HCT116 (cell line): ENCODE measurements around the gene DDX60. TPM values are rescaled to one million over a fixed set of nuclear protein-coding genes. Genes with fewer than 3 reads are reported as not detected.

Experiments used
- ATAC-seq: fragments of 200-7000 bp; cut with Tn5 transposase; 2 replicates; pipeline ENCODE4 v1.9.1; 2020; ENCODE audit warnings: mild to moderate bottlenecking, moderate library complexity
- BruUV-seq: library from RNA; stranded (reverse); fragments of 400-500 nt; replicated peaks from 2 replicates; lab custom pipeline; 2021; lab: Mats Ljungman, UMichigan
- CTCF ChIA-PET: fragments of 300-600 bp; sonication (Branson Sonifier 250); formaldehyde crosslinking; loops from one replicate; lab custom pipeline; 2021; ENCODE audit warnings: antibody characterized with exemption; lab: Charles Lee
- POLR2A ChIA-PET: fragments of 300-600, 350-600 bp; sonication (Branson Sonifier 250); formaldehyde crosslinking; loops from one replicate; lab custom pipeline; 2021; ENCODE audit warnings: antibody characterized with exemption; lab: Charles Lee
- RAD21 ChIA-PET, 2 experiments: fragments of 300-600 bp; sonication (Branson Sonifier 250); formaldehyde crosslinking; loops; one replicate each; lab custom pipeline; 2023; ENCODE audit warnings: low total read pairs in 2 of 2; ENCODE audit not compliant: uncharacterized antibody in 2 of 2, unreplicated experiment in 2 of 2, low non-redundant PET in 1 of 2; lab: Charles Lee
- DNase-seq: peaks from one replicate; pipeline ENCODE4 v3.0.0-alpha.2; 2010; ENCODE audit warnings: low read depth, low spot score
- H2AFZ ChIP-seq: fragments of 200-600 bp; shearing (Covaris generic), sonication (generic); 2 replicates; pipeline ENCODE4 v1.6.1; 2017; ENCODE audit warnings: low read depth, mixed run types, mixed read lengths, antibody characterized with exemption, low read length; ENCODE audit not compliant: poor library complexity, severe bottlenecking
- H3K27ac ChIP-seq: 2 replicates; pipeline ENCODE4 v1.5.1; 2012; ENCODE audit warnings: low read depth, low read length
- H3K27me3 ChIP-seq: fragments of 200-600 bp; sonication (generic); 2 replicates; pipeline ENCODE4 v1.6.1; 2016; ENCODE audit warnings: mixed run types, low read length, mixed read lengths; ENCODE audit not compliant: insufficient read depth
- H3K36me3 ChIP-seq, 2 experiments: fragments of 200-500 bp in 1 of 2; fragments of 200-600 bp in 1 of 2; sonication (Bioruptor generic) in 1 of 2; sonication (generic) in 1 of 2; 2 replicates each; pipeline versions ENCODE4 v1.5.1 to v1.6.1; 2014 to 2016; ENCODE audit warnings: low read length in 2 of 2, inconsistent platforms in 1 of 2, mixed read lengths in 1 of 2, mixed run types in 1 of 2; ENCODE audit not compliant: insufficient read depth in 2 of 2, control insufficient read depth in 1 of 2
- H3K4me1 ChIP-seq, 2 experiments: fragments of 200-600 bp in 1 of 2; sonication (generic) in 1 of 2; 2 replicates each; pipeline versions ENCODE4 v1.5.1 to v1.6.1; 2012 to 2017; ENCODE audit warnings: low read length in 2 of 2, inconsistent platforms in 1 of 2, mild to moderate bottlenecking in 1 of 2, mixed read lengths in 1 of 2, mixed run types in 1 of 2, moderate library complexity in 1 of 2; ENCODE audit not compliant: insufficient read depth in 2 of 2, control insufficient read depth in 1 of 2
- H3K4me2 ChIP-seq: fragments of 200-600 bp; sonication (generic); 2 replicates; pipeline ENCODE4 v1.6.1; 2017; ENCODE audit warnings: mixed run types, low read length, mixed read lengths
- H3K4me3 ChIP-seq, 2 experiments: fragments of 200-600 bp in 1 of 2; sonication (generic) in 1 of 2; replicated peaks in 1 of 2; 2 replicates each; pipeline ENCODE4 v1.5.1; 2011 to 2016; ENCODE audit warnings: low read length in 2 of 2, control low read depth in 1 of 2, low read depth in 1 of 2, mild to moderate bottlenecking in 1 of 2, mixed read lengths in 1 of 2, mixed run types in 1 of 2
- H3K79me2 ChIP-seq: fragments of 200-600 bp; sonication (generic); 2 replicates; pipeline ENCODE4 v1.6.1; 2017; ENCODE audit warnings: mild to moderate bottlenecking, mixed run types, low read length, moderate library complexity, mixed read lengths; ENCODE audit not compliant: insufficient read depth
- H3K9ac ChIP-seq: fragments of 200-600 bp; sonication (generic); 2 replicates; pipeline ENCODE4 v1.6.1; 2016; ENCODE audit warnings: low read length, mixed read lengths
- H3K9me2 ChIP-seq: fragments of 200-600 bp; sonication (generic), shearing (Covaris generic); 2 replicates; pipeline ENCODE4 v1.6.1; 2017; ENCODE audit warnings: mixed run types, mild to moderate bottlenecking, moderate library complexity; ENCODE audit not compliant: insufficient read depth
- H3K9me3 ChIP-seq, 2 experiments: fragments of 200-500 bp in 1 of 2; fragments of 200-600 bp in 1 of 2; sonication (Bioruptor generic) in 1 of 2; sonication (generic) in 1 of 2; 2 replicates each; pipeline ENCODE4 v1.6.1; 2014 to 2017; ENCODE audit warnings: low read length in 2 of 2, mixed read lengths in 2 of 2, inconsistent platforms in 1 of 2, low read depth in 1 of 2, mild to moderate bottlenecking in 1 of 2, mixed run types in 1 of 2, moderate library complexity in 1 of 2; ENCODE audit not compliant: control insufficient read depth in 1 of 2, insufficient read depth in 1 of 2
- H4K20me1 ChIP-seq: fragments of 200-600 bp; sonication (generic), shearing (Covaris generic); 2 replicates; pipeline ENCODE4 v1.6.1; 2017; ENCODE audit warnings: mixed run types, mild to moderate bottlenecking, moderate library complexity; ENCODE audit not compliant: insufficient read depth
- CEBPB ChIP-seq: IDR thresholded peaks from 2 replicates; pipeline ENCODE4 v1.6.1; 2012; ENCODE audit warnings: low read depth
- ELF1 ChIP-seq: IDR thresholded peaks from 2 replicates; pipeline ENCODE4 v1.6.1; 2012; ENCODE audit warnings: low read depth, borderline replicate concordance
- EZH2 ChIP-seq: fragments of 200-600 bp; sonication (generic); IDR thresholded peaks from 2 replicates; pipeline ENCODE4 v1.6.1; 2017; ENCODE audit warnings: antibody characterized with exemption, mixed run types
- EZH2phosphoT487 ChIP-seq: fragments of 200-600 bp; IDR thresholded peaks from 2 replicates; pipeline ENCODE4 v1.6.1; 2018; ENCODE audit warnings: antibody characterized with exemption, borderline replicate concordance
- FOSL1 ChIP-seq: IDR thresholded peaks from 2 replicates; pipeline ENCODE4 v1.6.1; 2012; ENCODE audit warnings: low read depth
- POLR2A ChIP-seq: IDR thresholded peaks from 2 replicates; pipeline ENCODE4 v1.7.0; 2011; ENCODE audit warnings: borderline replicate concordance; ENCODE audit not compliant: insufficient read depth, insufficient read length; ENCODE audit errors: extremely low read depth
- POLR2AphosphoS5 ChIP-seq: IDR thresholded peaks from 2 replicates; pipeline ENCODE4 v1.6.1; 2011; ENCODE audit warnings: mild to moderate bottlenecking, low read depth, low read length, moderate library complexity
- SIN3A ChIP-seq: IDR thresholded peaks from 2 replicates; pipeline ENCODE4 v1.6.1; 2012; ENCODE audit warnings: low read depth
- SP1 ChIP-seq: IDR thresholded peaks from 2 replicates; pipeline ENCODE4 v1.6.1; 2012; ENCODE audit warnings: low read depth
- YY1 ChIP-seq: IDR thresholded peaks from 2 replicates; pipeline ENCODE4 v1.6.1; 2011; ENCODE audit warnings: low read length, low read depth, moderate library complexity, mild to moderate bottlenecking; ENCODE audit not compliant: insufficient replicate concordance; ENCODE audit errors: extremely low read depth
- ZFX ChIP-seq: fragments of 450-650 bp; IDR thresholded peaks from 2 replicates; pipeline ENCODE4 v1.6.1; 2017
- ZNF274 ChIP-seq: fragments of 200-500 bp; sonication (Bioruptor generic); IDR thresholded peaks from 2 replicates; pipeline ENCODE4 v1.6.1; 2014; ENCODE audit warnings: mild to moderate bottlenecking, low read depth, low read length, inconsistent platforms
- intact Hi-C: fragments of 100-400 bp; cut with micrococcal nuclease; formaldehyde crosslinking; loops from 2 replicates; pipeline ENCODE4 v1.10.0; 2022
- total RNA-seq: library from RNA; stranded (reverse); gene quantifications from one replicate; pipeline ENCODE4 v1.2.1, GENCODE V29; 2021; ENCODE audit not compliant: unreplicated experiment
- TF ChIP-seq, protein P1 (sequence below): IDR thresholded peaks from 2 replicates; pipeline ENCODE4 v1.6.1; 2012
- TF ChIP-seq, protein P2 (sequence below): IDR thresholded peaks from 2 replicates; pipeline ENCODE4 v1.6.1; 2011; ENCODE audit warnings: mild to moderate bottlenecking, low read length, moderate library complexity; ENCODE audit not compliant: insufficient replicate concordance; ENCODE audit errors: extremely low read depth
- TF ChIP-seq, protein P3 (sequence below): IDR thresholded peaks from 2 replicates; pipeline ENCODE4 v1.6.1; 2012
- TF ChIP-seq, protein P4 (sequence below): IDR thresholded peaks from 2 replicates; pipeline ENCODE4 v1.6.1; 2012; ENCODE audit warnings: low read depth

The DDX60 gene
- total RNA-seq, 1 experiment from 2014 or later = 6.5 TPM

DNA sequence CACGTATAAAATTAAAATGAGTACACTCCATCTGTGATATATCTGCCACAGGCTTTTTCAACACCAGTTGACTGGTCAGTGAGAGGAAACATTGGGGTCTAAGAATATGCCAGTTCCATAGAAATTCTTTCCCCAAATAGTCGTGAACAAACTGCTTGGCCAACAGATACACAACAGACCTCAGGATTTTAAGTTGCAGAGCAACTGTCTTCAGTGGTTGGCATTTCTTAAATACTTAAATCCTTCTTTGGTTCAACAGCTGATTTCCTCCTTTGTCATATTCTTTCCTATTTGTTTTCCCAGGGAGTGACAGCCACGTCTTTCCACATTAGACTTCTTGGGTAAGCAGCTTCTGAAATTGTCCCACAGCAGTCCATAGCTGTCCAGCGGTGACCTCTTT is 7.0 kb upstream of the DDX60 start:
- Histone ChIP-seq H3K79me2 (no peaks in the 10 kb centered on the region), H3K9me3 (no peaks in the 10 kb centered on the region), H3K36me3 (no peaks in the 10 kb centered on the region; a peak in 1 of 4 replicates), H3K4me1 (no peaks in the 10 kb centered on the region), H2AFZ (no peak overlapping the region), H3K9me2 (no peaks in the 10 kb centered on the region), H3K4me3 (no peak overlapping the region), H3K27me3 (no peaks in the 10 kb centered on the region), H3K4me2 (no peak overlapping the region), H3K9ac (no peak overlapping the region), H3K27ac (no peak overlapping the region), H4K20me1 (no peaks in the 10 kb centered on the region)
- ChIA-PET CTCF (no interaction called here), RAD21 (no interaction called here), POLR2A (no interaction called here)
- BruUV-seq = no TSS peak
- TF ChIP-seq ZFX (no peak), POLR2AphosphoS5 (no peak), ZNF274 (no peak), CEBPB (no peak), EZH2phosphoT487 (no peak), EZH2 (no peak), FOSL1 (no peak), ELF1 (no peak), YY1 (no peak), SIN3A (no peak), POLR2A (no peak), SP1 (no peak)
- TF ChIP-seq, protein P1, sequence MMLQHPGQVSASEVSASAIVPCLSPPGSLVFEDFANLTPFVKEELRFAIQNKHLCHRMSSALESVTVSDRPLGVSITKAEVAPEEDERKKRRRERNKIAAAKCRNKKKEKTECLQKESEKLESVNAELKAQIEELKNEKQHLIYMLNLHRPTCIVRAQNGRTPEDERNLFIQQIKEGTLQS = no peak
- TF ChIP-seq, protein P2, sequence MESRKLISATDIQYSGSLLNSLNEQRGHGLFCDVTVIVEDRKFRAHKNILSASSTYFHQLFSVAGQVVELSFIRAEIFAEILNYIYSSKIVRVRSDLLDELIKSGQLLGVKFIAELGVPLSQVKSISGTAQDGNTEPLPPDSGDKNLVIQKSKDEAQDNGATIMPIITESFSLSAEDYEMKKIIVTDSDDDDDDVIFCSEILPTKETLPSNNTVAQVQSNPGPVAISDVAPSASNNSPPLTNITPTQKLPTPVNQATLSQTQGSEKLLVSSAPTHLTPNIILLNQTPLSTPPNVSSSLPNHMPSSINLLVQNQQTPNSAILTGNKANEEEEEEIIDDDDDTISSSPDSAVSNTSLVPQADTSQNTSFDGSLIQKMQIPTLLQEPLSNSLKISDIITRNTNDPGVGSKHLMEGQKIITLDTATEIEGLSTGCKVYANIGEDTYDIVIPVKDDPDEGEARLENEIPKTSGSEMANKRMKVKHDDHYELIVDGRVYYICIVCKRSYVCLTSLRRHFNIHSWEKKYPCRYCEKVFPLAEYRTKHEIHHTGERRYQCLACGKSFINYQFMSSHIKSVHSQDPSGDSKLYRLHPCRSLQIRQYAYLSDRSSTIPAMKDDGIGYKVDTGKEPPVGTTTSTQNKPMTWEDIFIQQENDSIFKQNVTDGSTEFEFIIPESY = no peak
- TF ChIP-seq, protein P3, sequence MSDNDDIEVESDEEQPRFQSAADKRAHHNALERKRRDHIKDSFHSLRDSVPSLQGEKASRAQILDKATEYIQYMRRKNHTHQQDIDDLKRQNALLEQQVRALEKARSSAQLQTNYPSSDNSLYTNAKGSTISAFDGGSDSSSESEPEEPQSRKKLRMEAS = no peak
- TF ChIP-seq, protein P4, sequence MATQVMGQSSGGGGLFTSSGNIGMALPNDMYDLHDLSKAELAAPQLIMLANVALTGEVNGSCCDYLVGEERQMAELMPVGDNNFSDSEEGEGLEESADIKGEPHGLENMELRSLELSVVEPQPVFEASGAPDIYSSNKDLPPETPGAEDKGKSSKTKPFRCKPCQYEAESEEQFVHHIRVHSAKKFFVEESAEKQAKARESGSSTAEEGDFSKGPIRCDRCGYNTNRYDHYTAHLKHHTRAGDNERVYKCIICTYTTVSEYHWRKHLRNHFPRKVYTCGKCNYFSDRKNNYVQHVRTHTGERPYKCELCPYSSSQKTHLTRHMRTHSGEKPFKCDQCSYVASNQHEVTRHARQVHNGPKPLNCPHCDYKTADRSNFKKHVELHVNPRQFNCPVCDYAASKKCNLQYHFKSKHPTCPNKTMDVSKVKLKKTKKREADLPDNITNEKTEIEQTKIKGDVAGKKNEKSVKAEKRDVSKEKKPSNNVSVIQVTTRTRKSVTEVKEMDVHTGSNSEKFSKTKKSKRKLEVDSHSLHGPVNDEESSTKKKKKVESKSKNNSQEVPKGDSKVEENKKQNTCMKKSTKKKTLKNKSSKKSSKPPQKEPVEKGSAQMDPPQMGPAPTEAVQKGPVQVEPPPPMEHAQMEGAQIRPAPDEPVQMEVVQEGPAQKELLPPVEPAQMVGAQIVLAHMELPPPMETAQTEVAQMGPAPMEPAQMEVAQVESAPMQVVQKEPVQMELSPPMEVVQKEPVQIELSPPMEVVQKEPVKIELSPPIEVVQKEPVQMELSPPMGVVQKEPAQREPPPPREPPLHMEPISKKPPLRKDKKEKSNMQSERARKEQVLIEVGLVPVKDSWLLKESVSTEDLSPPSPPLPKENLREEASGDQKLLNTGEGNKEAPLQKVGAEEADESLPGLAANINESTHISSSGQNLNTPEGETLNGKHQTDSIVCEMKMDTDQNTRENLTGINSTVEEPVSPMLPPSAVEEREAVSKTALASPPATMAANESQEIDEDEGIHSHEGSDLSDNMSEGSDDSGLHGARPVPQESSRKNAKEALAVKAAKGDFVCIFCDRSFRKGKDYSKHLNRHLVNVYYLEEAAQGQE = no peak
- DNase-seq = no peak
- no peak for ATAC-seq
- intact Hi-C loops = no loop called here
